Activated T-cell treated with anti-CD3 and anti-CD28 coated beads, Interleukin-2, amount 50 U/mL, for 48 hours (primary cell): ENCODE data around the gene PIGX.
A peak's percentile ranks its signal among the peaks of the same experiment; 100 is the strongest.
"Not testable (repeated sequence)": the region's sequence is repeated elsewhere in the genome, so short reads cannot be mapped to it uniquely, and the experiment has no call there.

ENCODE experiments used
- DNase-seq, 2 experiments: peaks; one replicate each; pipeline ENCODE4 v3.0.0-alpha.2; 2020

The PIGX gene

DNA sequence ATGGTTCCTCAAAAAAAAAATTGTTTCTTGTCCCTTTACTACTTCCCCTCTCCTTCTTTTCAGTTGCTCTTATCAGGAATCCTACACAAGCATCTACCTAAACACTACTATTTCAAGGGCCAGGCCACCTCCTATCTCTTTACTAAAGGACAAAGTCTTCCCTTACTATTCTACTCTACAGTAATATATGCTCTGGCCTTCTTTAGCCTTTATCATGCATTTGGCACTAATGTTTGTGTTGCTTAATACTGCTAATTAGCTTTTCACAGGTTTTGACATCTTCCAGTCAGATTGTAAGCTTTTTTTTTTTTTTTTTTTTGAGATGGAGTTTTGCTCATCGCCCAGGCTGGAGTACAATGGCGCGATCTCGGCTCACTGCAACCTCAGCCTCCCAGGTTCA is 5.4 kb upstream of the PIGX start:
- no peak for DNase-seq

GRCh38 chr3:196707566-196707965 is 4.6 kb upstream of the PIGX start:
- no peak for DNase-seq

- no peak for DNase-seq
These were observed 3.7 kb upstream of the PIGX start for GRCh38 chr3:196708467-196708866.

GRCh38 chr3:196712514-196713413 is 587 bp downstream of the PIGX start:
- no peak for DNase-seq

GRCh38 chr3:196717162-196717561 is 5.0 kb downstream of the PIGX start:
- not testable (repeated sequence) for DNase-seq

DNA sequence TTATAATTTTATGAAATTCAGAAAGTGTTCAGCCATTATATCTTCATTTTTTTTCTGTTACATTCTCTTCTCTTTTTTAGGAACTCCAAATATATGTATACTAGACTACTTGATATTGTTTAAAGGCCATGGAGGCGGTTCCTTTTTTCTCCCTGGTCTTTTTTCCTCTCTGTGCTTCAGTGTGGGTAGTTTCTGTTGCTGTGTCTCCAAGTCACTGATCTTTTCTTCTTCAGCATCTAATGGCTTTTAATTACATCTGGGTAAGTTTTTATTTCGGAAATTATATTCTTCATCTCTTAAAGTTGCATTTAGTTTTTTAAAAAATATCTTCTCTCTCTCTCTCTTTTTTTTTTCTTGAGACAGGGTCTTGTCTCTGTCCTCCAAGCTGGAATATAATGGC is 8.9 kb downstream of the PIGX start:
- DNase-seq: no peak

DNA sequence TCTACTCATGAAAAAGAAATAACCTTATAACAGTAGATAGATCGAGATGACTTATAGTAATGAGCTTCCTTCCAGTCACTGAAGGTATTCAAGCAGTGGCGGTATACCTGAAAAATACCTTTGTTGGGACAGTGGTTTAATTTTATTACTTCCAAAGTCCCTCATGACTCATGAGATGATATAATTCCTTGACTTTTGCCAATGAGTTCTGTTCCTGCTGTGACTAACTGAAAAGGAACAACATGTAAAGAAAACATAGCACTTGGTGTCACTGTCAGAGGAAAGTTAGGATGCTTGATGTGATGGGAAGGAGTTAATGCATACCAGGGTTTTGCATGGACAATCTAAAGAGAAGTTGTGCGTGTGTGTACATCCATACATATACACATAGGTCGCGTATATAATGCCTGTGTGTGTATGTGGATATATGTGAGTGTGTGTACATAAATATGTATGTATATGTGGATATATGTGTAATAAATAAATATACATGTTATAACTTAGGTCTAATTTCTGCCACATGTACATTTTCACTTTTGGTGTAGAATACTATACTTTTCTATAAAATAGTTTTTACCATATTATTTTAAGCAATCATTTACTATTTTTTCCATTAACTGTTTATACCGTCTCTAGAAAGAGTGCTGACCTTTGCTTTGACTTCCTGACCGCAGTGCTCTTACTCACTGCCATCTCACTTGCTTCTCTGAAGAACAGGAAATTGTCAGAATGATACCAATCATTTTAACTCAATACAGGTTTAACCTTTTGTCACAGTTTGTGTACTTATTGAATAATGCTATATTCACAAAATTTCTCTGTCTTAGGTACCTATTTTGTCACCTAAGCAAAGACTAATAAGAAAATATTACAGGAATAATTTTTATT is 14.9 kb downstream of the PIGX start:
- DNase-seq: peak in 1 of 2 experiments; percentile 35

GRCh38 chr3:196735751-196736150 is 23.6 kb downstream of the PIGX start:
- no peak for DNase-seq

DNA sequence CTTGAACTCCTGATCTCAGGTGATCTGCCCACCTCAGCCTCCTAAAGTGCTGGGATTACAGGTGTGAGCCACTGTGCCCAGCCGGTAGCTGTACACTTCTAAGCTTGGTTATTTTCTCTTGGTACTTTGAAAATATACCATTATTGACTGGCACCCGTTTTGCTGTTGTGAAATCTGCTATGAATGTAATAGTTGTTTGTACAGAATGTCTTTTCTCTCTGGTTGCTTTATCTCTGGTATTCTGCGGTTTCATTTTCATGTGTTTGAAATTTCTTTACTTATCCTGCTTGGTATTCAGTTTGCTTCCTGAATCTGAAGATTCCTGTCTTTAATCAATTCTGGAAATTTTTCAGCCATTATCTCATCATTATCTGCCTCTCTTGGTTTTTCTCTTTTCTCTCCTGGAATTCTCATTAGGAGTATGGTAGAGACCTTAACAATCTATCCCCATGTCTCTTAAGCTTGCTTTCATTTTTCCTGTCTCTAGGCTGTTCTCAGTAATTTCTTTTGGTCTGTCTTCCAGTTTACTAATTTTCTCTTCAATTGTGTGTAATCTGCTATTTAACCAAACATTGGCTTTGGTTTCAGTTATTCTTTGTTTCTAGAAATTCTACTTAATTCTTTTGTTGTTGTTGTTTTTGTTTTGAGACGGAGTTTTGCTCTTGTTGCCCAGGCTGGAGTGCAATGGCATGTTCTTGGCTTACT is 24.6 kb downstream of the PIGX start:
- no peak for DNase-seq

GRCh38 chr3:196737655-196738054 is 25.5 kb downstream of the PIGX start:
- no peak for DNase-seq

DNA sequence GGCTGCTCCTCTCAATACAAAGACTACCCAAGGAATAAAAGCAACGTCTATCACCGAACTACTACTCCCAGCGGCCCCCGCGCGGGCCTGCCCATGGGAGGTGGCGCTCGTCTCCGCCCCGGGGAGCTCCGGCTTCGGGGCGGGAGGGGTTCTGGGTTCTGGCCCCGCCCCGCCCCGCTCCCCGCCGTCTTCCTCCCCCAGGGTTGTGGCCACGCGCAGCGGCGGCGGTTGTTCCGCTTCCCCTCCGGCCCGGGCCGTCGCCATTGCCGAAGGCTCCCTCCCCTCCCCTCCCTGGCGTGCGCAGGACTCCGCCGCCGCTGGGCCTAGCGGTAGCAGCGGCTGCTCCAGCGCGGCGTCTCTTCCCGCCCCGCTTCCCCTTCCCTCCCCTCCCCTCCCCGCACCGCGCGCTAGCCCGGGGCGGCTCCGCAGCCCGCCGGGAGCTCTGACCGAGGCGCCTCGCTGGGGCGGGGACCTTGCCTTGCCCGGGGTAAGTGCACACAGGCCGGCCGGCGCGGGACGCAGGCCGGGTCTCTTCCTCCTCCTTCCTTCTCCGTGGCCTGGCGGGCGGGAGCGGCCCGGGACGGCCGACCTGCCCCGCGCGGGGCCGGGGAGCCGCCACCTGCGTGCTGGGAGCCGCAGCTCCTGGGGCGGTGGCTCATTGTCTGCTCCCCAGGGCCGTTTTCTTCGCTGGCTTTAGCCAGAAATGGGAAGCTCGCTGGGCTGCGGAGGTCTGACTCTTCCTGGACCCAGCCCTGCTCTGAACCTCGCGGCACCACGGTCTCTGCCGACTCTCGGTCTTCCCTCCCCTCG is 27.7 kb downstream of the PIGX start, which contains the start of gene PAK2:
Gene PAK2 (plus strand): TSS at position 187 of the 810 bp plus-strand sequence. CDS start 42,790 bp downstream, outside the sequence.
- peak; percentile 90 to 93 for DNase-seq

DNA sequence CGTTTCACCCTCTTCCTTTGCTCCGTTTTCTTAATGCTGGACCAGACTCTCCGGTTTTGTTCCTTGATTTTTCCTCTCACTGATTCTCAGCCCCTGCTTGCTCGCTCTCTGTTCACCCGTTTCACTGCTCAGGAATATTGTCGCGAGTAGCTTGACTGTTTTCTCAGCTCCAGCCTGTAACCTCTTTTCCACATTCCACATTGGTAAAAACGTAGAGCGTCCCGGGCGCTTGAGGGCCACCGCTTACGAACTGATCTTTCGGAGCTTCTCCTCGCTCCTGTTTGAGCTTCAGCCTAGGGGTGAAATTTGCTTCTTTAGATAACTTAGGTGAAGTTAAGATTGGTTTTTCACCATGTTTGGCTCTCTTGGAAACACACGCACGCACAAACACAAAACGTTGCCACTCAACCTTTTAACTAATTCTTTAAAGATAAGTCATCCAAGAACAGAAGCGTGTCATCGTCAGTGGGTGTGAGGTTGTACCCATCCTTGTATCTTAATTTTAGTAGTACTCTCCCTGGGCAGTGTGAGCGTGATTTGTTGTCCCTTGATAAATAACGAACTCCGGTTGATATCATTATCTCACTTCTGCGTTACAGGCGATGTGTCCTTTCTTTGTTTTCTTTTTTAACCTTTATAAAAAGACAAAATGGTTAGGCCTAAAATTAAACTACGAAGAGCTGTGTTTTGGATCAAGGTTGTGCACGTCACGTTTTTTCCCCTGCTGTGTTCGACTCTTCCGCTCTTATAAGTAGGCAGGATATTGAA is 28.5 kb downstream of the PIGX start:
- peak in 1 of 2 experiments; percentile 56 for DNase-seq

GRCh38 chr3:196741249-196741889 is 29.2 kb downstream of the PIGX start:
- no peak for DNase-seq

GRCh38 chr3:196743569-196743968 is 31.4 kb downstream of the PIGX start:
- DNase-seq: not testable (repeated sequence)

DNA sequence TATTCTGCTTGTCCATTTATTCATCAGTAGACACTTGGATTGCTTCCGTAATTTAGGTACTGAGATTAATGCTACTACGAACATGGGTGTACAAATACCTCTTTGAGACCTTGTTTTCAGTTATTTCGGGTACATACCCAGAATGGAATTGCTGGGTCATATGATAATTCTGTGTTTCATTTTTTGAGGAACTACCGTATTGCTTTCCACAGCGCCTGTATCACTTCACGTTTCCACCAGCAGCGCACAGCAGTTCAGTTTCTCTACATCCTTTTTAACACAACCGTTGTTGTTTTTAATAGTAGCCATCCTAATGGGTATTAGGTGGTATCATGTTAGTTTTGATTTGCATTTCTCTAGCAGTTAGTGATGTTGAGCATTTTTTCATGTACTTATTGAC is 36.9 kb downstream of the PIGX start:
- DNase-seq: no peak

DNA sequence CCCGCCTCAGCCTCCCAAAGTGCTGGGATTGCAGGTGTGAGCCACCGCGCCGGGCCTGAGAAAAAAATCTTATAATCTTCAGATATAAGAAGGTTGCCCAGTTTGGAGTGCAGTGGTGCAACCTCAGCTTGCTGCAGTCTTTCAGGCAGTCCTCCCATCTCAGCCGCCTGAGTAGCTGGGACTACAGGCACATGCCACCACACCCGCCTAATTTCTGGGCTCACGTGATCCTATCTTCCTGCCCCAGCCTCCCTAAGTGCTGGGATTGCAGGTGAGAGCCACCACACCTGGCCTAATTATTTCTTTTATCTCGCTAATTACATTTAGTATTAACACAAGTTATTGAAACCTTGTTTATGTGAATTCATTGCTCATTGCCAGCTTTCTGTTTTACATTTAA is 41.0 kb downstream of the PIGX start:
- DNase-seq: no peak

DNA sequence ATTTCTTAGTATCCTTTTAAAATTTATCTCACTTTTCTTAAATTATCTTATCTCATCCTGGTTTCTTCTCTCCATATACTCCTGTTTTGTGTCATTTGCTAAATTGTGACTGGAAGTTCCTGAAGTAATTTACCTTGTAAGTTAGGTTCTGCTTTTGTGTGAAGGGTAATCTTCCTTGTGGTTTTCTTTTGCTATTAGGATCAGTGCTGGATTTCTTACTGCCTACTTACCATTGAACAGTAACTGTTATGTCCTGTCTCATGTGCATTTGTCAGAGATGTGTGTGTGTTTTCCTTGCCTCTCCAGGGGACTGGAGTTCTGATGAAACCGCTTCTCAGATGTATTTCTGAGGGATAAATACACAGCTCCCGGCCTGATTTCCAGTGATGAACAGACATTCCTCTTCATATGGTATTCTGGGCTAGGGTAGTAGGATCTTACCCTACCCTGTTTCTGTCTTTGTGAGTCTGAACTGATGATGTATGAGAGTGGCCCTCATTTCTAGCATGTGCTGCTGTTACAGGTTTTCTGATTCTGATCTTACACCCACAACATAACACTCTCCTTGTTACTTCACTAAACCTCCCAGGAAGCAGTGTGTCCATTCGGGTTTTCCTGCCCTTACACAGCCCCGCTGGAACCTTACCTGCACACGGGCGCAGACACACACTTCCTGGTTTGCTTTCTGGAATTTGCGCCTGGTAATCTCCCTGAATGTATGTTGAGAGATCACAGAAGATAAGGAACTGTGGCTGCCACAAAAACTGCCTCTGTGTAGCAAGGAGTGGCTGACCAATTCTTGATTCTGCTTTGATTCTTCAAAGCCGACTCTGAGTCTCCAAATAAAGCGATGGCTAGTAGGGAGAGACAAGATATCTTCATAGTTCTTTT is 42.2 kb downstream of the PIGX start:
- no peak for DNase-seq

- DNase-seq: no peak
These were observed 44.6 kb downstream of the PIGX start for GRCh38 chr3:196756732-196757131.

DNA sequence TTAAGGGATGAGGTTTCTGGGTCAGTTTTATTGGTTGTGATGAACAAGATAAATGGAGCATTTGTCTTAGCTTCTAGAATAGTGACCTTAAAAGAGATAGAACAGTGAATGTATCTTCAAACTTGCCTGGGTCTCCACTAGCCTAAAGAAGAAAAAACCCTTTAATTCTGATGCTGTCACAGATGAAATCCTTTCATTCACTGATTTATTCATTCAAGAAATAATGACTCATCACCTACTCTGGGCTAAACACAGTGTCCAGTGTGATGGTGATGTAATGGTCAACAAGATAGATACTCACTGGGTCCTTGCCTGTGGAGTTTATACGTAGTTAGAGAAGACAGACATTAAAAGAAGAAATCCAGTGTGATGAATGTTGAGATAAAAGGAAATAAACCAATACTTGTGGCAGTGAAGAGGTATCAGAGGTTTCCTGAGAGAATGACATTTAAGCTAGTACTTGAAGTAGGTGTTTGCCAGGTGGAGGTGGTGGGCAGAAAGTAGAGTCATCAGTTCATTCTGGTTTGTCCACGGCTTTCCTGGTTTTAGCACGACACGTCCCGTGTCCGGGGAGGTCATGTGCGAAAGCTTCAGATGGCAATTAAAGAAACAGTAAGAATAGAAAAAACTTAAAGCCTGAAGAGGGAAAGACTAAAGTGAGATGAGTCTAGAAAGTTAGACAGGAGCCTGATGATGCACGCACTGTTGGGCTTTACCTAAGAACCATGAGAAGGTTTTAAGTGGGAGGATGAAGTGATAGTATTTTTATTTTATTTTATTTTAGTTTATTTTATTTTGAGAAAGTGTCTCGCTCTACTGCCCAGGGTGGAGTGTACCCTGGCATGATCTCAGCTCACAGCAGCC is 45.9 kb downstream of the PIGX start:
- DNase-seq: peak; percentile 40 to 41
